Globus pallidus (tissue), 1 donor: ENCODE results near the gene MYO18B.
A peak's percentile ranks its signal among the peaks of the same experiment; 100 is the strongest.
"Not testable (repeated sequence)": the region's sequence is repeated elsewhere in the genome, so short reads cannot be mapped to it uniquely, and the experiment has no call there.

Experiments
- DNase-seq: peaks from one replicate; pipeline ENCODE4 v3.0.0-alpha.2; 2015; ENCODE audit warnings: low spot score

MYO18B gene, protein sequence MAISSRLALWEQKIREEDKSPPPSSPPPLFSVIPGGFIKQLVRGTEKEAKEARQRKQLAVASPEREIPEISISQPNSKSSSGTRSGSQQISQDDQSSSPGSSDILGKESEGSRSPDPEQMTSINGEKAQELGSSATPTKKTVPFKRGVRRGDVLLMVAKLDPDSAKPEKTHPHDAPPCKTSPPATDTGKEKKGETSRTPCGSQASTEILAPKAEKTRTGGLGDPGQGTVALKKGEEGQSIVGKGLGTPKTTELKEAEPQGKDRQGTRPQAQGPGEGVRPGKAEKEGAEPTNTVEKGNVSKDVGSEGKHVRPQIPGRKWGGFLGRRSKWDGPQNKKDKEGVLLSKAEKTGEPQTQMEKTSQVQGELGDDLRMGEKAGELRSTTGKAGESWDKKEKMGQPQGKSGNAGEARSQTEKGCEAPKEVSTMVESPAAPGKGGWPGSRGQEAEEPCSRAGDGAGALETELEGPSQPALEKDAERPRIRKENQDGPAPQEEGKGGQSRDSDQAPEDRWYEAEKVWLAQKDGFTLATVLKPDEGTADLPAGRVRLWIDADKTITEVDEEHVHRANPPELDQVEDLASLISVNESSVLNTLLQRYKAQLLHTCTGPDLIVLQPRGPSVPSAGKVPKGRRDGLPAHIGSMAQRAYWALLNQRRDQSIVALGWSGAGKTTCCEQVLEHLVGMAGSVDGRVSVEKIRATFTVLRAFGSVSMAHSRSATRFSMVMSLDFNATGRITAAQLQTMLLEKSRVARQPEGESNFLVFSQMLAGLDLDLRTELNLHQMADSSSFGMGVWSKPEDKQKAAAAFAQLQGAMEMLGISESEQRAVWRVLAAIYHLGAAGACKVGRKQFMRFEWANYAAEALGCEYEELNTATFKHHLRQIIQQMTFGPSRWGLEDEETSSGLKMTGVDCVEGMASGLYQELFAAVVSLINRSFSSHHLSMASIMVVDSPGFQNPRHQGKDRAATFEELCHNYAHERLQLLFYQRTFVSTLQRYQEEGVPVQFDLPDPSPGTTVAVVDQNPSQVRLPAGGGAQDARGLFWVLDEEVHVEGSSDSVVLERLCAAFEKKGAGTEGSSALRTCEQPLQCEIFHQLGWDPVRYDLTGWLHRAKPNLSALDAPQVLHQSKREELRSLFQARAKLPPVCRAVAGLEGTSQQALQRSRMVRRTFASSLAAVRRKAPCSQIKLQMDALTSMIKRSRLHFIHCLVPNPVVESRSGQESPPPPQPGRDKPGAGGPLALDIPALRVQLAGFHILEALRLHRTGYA (N-terminal part only)

DNA sequence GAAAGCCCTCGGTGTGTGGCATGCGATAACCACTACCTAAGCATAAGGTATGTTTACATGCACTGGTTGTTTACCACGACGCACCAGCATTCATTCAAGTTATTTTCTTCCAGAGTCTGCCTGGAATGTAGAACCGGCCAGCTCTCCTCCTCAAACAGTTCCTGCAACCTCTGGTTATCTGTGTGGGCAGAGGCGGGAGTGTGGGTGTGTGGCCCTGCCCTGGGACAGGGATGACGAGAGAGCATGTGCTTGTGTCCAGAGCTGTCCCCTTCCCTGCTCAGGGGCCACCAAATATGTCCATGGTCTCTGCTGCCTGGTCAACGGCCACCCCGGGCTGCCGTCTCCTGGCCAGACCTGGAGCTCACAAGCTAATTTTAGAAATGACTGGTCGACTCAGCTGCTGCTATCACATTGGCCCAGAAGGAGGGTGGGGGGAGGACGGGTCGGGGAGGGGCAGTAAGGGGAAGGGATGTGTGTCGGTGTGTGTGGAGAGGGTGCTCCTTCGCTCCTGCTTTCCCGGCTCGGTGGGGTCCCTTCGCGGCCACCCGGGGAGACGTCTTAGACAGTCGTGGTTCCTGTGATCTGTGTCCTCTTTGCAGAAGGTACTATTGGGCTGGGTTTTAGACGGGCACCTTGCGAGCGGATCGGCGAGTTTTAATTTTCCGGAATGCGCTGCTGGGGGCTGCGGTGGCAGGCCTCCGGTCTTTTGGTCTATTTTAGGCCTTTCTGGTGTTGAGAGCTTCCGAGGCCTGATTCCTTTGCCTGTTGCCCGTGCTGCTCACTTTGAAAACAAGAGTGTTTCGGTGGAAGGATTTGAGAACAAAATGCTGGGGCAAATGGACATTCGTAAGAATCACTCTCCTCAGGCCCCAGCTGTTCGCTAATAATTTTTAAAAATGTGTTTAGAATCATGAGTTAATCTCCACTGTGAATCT lies at the start of gene MYO18B:
Gene MYO18B, plus strand, starts transcription at position 497 of the 935 bp plus-strand sequence. CDS start 18,905 bp downstream, outside the sequence.
- no peak for DNase-seq

DNA sequence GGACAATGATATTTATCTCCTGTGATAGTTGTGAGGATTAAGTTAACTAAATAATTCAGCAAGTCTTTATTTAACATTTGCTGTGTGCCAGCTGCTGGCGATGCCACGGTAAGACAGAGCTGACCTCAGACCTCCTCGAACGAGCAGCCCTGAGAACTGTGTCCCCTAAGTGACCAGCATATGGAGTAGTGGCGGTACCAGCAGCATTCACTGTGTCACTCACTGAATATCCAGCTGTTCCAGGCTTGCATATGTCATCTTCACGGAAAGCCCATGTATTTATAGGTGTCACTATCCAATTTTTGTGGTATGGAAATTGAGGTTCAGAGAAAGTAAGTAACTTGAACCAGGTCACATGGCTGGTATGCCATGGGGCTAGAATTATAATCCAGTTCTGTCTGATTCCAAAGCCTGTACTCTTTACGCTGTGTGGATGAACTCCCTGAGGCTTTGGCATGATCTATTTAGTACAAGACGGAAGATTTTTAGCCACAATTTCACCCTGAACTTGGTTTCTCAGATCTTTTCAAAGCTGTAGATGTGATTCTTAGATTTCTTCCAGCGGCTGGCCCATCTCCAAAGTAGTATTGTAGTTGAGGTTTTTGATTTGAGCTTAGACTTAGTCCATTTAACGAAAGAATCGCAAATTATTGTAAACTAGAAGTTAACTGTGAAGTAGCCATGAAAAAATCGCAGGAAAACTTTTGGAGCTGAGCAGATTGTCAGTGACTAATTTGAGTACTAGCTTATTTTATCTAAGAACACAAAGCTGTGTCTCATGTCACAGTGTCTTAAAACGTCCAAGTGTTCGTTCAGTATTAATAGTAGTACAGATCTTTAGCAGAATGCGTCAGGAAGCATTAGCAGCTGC lies 49.4 kb upstream of the MYO18B start:
- DNase-seq = no peak

DNA sequence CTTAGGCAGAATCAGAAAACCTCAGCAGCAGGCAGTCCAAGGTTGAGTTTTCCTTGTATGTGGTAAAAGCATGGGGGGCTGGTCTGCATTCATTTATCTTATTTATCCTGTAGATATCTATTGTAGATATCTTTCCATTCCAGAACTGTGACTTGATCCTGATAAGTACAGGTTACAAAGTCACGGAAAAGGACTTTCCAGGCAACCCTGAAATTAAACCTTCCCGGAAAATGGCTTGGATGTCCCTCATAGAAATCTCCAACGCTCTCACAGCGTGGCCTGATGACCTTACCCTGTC lies 48.8 kb upstream of the MYO18B start:
- DNase-seq = no peak

DNA sequence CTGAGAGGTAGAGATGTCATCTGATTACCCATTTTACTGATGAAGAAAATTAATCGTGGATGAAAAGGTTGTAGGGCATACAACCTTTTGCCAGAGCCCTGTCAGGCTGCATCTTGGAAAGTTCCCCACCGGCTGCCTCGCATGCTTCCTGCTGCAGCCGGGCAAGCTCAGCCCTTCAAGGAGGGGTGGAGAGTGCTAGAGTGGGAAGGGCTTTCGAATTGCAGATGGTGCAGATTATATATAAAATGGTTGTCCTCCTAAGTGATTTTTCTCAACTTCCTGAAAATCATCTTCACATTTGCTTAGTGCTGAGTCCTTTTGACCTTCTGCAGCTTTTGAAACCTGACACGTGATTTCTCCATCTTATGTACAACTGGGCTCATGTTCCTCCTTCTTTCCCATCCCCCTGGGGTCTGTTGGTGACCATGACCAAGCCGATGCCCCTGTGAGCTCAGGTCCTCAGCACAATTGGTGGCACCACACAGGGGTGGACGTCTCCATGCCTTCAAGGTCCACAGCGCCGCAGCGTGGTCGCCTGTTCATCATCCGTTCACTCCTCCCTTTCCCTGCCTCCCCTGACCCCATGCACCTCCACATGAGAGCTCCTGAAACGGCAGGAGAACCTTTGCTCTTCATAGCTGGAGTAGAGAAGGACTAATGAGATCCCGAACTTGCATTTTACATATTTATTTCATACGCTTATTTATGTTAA lies 47.6 kb upstream of the MYO18B start:
- no peak for DNase-seq

DNA sequence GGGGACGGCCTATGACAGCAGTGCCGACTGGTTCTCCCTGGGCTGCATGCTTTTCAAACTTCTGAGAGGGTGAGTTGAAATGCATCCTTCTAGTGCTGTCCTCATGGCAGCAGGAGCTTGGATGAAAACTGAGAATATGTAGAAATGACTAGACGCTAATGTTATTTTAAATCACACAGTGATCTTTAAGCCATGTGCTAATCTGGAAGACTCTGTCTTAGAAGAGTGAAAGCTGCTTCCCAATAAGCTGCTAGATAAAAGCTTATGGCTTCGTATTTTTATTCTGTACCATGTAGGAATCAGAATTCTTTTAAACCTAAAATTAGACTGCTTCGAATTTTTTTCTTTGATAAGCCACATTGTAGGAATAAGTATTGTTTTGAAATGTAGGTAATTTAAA lies 46.8 kb upstream of the MYO18B start:
- DNase-seq = no peak

DNA sequence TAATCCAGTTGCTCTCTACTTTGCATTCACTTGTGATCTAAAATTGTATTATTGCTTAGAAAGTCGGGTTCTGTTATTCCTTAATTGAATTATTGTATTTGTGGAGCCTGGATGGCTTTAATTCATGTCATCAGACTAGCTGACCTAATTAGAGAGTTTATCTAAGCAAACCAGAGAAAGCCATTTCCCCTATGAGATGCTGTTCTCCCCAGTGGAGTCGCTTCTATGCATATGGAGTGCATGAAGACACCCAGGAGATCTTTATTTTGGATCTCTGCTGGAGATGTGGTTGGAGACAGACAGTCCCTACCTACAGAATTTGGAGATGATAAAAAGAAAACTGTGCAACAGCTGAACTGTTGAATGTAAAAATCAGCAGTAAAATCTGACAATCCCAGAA lies 45.2 kb upstream of the MYO18B start:
- DNase-seq = peak; percentile 2

DNA sequence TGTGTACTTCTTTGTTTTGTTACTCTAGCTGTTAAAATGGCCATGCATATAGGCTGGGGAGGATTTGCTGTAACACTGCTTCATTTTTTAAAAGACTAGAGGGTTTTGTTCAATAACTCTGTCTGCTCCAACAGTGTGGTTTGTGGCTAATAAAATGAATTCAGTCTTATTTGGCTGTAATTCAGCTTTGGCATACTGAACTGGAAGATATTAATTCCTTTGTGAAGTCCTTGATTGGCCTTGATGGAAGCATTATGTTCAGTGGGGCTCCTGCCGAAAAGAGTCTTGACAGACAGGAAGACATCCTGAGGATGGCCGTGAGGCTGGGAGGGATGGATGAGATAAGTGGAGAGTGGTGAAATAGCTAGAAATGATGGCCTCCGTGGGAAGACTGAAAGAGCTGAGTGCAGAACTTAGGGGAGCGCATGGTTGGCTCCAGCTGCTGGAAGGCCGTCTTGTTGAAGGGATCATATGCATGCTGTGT lies 44.8 kb upstream of the MYO18B start:
- peak; percentile 26 for DNase-seq

DNA sequence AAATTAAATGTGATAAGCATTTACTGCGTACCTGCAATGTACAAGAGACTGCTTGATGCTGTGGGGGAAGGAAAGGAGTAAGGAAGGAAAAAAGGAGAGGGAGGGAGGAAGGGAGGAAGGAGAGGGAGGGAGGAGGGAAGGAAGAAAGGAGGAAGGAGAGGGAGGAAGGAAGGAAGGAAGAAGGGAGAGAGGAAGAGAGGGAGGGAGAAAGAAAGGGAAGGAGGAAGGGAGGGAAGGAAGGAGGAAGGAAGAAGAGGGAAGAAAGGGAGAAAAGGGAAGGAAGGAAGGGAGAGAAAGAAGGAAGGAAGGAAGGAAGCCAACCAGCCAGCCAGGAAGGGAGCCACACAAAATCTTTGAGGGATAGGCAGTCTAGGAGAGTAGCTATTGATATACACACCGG lies 44.0 kb upstream of the MYO18B start:
- no peak for DNase-seq

DNA sequence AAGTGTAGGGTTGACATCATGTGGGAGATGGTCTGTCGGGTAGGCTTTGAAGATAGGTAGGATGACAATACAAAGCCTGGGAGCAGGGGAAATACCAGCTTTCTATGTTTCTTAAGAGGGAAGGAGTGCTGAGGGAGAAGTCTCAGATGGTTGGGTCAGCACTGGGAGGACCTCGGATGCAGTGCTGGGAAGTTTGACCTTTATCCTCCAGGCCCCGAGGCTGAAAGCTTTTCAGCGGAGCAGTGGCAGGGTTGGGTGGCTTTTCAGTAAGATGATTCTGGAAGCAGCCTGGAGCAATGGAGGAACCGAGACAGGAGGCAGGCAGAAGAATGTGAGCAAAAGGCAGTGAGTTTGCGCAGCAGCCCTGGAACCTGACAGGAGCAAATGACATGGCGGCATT lies 43.5 kb upstream of the MYO18B start:
- DNase-seq = no peak

DNA sequence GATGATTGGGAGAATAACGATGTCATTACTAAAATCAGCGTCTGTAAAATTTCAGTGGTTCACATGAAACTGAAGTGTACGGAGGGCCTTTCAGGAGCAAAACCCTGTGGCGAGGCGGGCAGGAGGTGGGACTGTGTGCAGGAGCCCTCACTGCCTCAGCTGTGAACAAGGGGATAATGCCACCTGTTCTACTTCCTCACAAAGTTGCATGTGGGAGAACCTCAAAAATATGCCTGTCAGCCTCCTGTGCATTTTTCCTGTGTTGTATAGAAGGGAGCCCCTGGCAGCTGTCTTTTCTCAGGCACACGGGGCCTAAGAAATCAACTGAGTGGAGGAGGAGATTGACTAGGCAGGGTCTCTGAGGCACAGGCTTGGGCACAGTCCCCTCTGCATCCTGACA lies 43.0 kb upstream of the MYO18B start:
- DNase-seq = no peak

DNA sequence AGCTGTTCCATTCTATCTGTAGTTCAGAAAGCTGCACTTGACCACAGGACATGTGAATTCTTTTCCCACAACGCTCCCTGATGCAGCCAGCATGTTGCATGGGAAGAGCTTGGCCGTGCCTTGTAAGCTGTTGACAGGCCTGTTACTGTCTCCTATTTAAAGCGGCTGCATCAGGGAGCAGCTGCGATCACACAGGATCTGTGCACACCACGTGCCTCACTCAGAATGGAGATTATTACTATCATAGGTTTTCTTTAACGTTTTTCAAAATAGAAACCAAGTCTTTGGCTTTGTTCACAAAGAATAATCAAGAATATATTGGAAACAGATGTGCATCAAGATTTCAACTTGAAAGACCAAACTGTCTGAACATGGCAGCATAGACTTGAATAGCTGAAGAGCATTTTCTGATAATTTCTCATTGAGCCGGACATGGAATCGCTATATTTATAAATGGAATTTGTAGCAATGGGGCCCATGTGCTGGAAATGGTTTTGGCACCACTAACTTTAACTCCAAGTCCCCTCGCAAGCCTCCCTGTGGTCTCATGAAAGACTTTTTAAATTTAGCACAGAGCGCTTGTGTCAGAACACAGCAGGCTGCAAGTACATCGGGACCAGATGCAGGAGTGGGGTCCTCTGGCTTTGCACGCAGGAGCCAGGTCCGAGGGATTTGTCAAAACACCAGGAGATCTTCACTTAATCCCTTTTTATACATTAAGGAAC lies 40.8 kb upstream of the MYO18B start:
- DNase-seq = peak; percentile 64

DNA sequence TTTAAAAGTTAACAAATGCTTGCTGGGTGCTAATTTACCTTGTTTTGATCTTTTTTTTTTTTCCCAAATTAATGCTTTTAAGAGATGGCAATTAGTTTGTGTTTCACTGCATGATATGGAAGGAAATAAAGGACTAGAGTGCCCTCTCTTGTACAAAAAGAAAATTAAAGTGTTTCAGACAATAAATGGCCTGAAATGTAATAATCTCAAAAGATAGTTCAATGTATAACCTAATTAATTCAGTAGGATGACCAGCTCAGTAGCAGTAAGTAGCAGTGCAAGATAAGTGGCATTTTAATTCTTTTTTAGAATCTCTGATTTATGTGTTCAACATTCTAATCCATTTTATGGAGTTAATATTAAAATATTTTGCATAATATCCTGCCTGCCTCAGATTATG lies 39.9 kb upstream of the MYO18B start:
- DNase-seq = peak; percentile 38

DNA sequence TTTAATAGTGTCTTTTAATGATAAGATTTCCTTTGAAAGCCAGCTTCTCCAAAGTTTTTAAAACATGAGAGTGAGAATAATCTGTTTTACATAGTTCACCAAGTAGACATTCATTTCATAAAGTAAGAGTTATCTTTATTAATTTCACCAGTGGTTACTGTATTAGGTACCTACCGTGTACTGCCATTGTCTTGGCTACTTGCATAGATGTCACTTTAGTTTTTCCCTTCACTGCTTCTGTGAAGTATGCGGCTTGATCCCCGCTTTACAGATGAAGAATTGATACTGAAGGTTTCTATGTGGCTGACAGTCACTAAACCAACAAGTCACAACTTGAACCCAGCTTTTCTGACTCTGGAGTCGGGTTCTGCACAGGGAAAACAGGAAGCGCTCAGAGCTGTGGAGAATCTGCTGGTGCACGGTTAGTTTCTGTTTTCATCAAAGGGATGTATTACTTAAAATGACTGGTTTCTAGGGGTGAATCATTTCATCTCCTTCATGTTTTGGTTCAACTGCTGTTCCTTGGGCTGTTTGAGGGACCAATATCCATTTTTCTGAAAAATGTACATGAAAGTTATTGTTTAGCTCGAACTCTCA lies 39.3 kb upstream of the MYO18B start:
- DNase-seq = no peak

DNA sequence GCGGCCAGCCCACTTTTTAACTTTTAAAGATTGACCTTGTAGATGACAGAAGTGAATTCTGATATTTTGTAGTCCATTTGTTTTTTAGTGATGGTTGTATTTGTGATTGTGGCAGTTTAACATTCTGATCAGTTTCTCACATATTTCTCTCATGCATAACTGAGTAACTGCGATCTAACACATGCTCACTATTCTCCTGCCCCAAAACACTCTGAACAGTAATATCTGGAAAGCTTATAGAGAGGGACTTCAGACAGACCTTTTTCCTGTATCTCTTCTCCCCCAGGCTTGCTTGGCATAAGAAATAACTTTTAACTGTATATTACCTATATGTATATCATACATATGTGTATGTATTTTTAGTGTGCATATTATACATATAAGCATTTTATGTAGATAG lies 37.3 kb upstream of the MYO18B start:
- DNase-seq = no peak

DNA sequence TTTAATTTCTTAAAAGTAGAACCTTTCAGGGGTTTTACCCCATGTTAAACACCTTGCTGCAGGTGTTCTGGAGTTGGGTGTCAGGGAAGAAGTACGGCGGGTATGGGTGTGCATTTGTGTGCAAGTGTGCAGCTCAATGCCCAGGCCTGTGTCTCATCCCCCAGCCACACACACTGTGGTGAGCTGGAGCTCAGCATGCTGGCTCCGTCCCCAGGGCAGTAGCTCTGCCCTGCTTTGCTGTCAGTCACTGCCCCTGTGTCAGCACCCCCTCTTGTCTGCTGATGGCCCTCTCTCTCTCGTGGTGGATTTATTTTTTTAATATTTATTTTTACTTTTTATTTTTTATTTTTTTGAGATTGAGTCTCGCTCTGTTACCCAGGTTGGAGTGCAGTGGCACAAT lies 35.8 kb upstream of the MYO18B start:
- DNase-seq = no peak

DNA sequence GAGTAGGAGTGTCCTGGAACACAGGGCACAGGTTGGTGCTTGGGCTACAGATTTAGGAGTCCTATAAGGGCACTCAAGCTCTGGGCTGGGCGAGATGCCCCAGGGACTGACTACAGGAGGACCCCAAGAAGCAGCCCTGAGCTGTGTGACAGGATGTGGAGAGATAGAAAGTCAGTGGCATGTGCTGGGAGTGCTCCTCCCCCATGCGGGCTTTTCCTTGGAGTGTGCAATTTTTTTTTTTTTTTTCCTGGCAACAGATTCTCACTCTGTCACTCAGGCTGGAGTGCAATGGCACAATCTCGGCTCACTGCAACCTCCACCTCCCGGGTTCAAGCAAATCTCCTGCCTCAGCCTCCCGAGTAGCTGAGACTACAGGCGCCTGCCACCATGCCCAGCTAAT lies 33.6 kb upstream of the MYO18B start:
- not testable (repeated sequence) for DNase-seq

DNA sequence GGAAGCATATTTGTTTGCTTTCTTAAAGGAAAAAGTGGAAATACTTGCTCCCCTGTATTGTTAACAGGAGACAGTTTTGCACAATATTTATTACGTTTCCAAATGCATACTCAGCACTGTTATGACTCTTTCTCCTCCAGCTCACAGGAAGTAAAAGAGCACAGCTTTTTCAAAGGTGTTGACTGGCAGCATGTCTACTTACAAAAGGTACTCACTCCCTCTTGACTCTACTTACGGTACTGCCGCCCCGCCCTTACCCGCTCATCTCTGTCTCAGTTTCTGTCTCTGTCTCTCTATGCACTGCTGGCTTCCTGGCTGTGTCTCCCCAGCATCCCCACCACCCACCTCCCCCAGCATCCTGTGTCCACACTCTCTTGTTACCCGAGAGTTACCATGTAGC lies 32.2 kb upstream of the MYO18B start:
- DNase-seq = no peak

DNA sequence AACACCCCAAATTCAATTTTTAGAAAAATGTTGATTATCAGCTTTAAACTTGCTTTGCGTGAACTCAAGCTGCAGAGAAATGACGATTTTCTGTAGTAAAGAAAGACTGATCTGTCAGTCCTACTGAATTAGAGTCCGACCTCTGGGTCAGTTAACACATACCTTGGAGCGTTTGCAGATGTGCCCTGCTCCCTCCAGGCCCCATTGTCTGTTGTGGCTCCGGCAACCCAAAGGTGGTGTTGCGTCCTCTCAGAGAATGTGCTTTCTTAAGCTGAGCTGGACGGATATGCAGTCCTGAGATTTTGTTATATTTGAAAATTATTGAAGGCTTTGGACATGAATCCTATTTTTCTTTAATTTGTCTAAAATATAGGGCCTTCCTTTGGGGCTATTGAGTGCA lies 31.5 kb upstream of the MYO18B start:
- DNase-seq = no peak

DNA sequence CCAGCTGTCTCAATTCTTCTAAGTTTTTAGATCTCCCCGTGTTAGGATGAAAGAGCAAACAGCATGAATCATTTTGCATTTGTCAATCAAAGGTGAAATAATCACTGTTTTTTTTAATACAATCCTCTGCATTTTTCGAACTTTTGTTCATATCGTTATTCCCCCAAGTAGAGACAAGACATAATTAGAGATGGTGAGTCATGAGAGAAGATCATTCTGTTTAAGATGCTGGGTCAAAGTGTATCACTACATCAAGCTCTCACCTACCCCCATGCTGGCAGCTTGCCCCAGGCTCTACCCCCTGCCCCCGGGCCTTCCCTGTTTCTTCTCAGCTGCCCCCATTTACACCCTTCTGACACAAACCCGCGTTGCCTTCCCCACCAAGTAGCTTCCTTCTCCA lies 30.5 kb upstream of the MYO18B start:
- no peak for DNase-seq
